ENCODE results near the gene PHKB.
"Not testable (repeated sequence)": the region's sequence is repeated elsewhere in the genome, so short reads cannot be mapped to it uniquely, and the experiment has no call there.

PHKB gene

DNA sequence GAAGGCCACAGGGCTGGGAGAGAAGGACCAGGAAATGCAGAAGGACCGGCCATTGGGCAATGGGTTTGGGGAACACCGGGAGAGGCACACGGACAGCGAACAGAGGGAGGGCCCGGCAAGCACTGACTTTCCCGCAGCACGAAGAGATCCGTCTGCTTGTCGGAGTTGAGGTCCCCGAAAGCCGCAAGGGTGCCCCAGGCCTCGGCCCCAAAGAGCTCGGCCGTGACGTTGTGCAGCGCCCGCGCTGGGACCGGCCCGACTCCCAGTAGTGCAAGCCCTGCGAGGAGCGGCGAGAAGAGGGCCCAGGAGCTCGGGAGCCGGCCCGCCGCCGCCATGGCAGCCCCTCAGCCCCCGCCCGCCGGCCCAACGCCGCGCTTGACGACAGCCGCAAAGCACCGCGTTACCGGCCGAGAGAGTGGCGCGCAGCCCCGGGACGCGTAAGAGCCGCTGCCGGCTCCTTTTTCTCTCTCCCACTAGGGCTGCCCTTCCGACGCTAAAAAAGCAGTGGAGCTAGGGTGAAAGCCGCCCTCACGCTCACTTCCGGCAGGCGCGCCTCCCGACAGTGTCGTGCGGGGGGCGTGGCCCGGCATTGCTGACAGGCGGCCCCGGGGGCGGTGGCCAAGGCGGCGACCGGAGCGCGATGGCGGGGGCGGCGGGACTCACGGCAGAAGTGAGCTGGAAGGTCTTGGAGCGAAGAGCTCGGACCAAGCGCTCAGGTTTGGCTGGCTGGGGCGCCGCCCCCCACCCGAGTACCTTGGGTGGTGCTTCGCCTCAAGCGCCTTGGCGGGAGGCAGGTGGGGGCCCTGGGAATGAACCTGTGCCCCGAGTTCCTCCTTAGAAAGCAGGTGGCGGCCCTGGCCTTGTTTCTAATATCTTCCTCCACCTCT, at the start of gene PHKB, which contains the start of gene ITFG1:
TSS of gene PHKB (plus strand) at position 621 of the 887 bp plus-strand sequence. CDS start at position 641, 20 bp downstream.
TSS of gene ITFG1 (minus strand) at position 353 of the 887 bp plus-strand sequence. CDS start at position 335, 18 bp downstream.
- DNase-seq (ENCODE audit: low read depth in 3 of 3): peak; percentile 88 to 95 (median 90)

- no peak for DNase-seq (ENCODE audit: low read depth in 3 of 3)
Observed at GRCh38 chr16:47413041-47413440, 48.1 kb upstream of the PHKB start.

- no peak for DNase-seq (ENCODE audit: low read depth in 3 of 3)
Observed at GRCh38 chr16:47416869-47417268, 44.3 kb upstream of the PHKB start.

- DNase-seq (ENCODE audit: low read depth in 3 of 3): no peak
Observed at GRCh38 chr16:47424846-47425245, 36.3 kb upstream of the PHKB start.

GRCh38 chr16:47426806-47427205, 34.3 kb upstream of the PHKB start:
- DNase-seq (ENCODE audit: low read depth in 3 of 3): no peak

- DNase-seq (ENCODE audit: low read depth in 3 of 3): no peak
Observed at GRCh38 chr16:47431960-47432359, 29.2 kb upstream of the PHKB start.

GRCh38 chr16:47434274-47434673, 26.9 kb upstream of the PHKB start:
- not testable (repeated sequence) for DNase-seq (ENCODE audit: low read depth in 3 of 3)

- DNase-seq (ENCODE audit: low read depth in 3 of 3): not testable (repeated sequence)
Observed at GRCh38 chr16:47440066-47440465, 21.1 kb upstream of the PHKB start.

- DNase-seq (ENCODE audit: low read depth in 3 of 3): not testable (repeated sequence)
Observed at GRCh38 chr16:47442884-47443283, 18.2 kb upstream of the PHKB start.

- DNase-seq (ENCODE audit: low read depth in 3 of 3): no peak
Observed at GRCh38 chr16:47446431-47446830, 14.7 kb upstream of the PHKB start.

DNA sequence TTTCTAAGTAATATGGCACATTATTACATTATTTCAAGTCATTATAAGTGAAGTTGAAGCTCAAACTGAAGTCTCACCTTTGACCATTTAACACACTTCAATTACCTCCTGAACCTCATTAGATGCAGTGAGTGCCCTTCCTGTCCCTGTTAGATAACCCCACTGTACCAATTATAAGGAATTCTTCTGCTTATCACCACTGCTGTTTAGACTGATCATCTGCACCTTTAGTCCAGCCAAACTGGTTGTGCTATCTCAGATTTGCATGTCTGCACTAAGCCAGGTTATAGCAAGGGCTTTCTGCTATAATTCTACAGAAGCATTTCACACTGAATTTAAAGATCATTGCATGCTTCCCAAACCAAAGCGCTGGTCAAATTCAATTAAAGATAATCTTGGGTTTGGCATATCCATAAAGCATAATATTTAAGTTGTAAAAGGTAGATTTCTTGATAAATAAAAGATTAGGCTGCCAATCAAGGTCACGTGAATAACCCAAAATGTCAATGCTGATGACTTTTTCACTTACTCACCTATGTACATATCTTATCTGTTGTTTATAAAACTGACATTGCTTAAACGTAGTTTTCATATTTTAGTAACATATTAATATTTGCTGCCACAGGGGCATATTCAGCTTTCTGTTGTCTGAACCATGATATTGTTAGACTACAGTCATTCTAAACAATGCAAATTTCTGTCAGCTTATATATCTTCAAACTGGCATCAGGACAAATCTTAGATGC, 12.1 kb upstream of the PHKB start:
- no peak for DNase-seq (ENCODE audit: low read depth in 3 of 3)

DNA sequence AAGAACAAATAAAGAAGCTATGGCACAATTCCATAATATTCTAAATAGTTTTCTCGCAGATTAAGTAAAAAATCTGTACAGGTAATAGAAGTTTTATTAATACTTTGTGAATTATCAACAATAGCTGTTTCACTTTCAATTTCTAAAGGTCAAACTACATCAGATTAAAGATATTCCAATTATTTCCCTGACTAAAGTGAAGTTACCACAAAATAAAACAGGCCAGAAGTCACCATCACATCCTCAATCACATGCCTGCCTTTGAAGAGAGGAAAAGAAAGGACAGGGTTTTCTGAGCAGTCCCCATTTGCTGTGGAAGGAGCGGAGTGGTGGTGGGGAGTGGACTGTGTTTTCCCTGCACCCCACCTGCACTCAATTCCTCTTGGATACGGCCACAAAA, 11.3 kb upstream of the PHKB start:
- no peak for DNase-seq (ENCODE audit: low read depth in 3 of 3)

DNA sequence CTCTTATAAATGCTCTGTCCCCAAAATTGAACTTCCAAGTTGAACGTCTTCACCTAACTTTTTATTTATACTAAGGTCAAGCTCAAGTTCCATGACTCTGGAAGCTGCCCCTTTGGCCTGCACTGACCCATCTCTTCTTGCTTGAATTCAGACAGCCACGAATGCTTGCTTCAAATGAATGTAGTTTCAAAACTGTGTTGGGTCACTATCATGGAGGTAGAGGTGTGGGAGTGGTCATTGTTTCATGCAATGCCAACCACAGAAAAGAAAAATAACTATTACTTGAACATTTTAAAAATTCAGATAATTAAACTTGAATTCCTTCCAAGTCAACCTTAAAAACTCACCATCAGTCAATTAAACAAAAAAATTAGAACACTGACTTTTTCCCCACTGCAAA, 2.8 kb upstream of the PHKB start:
- DNase-seq (ENCODE audit: low read depth in 3 of 3): no peak

DNA sequence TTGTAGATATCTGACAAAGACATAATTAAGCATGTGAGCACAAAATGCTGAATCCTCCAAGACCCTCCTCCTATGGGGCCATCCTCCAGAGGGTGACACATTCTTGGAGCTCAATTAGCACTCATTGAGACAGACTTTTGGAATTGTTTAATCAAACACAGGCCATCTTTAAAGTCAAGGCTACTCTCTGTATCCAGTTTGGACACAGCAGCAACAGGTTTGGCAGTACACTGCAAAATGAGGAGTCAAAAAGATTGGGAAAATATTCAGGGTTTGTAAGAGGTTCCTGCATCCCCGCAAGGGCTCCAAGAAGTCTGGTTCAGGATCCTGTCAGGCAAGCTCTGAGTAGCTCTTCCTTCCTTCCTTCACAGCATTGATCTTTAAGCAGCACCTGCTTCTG, 1.5 kb upstream of the PHKB start:
- DNase-seq (ENCODE audit: low read depth in 3 of 3): no peak

GRCh38 chr16:47460359-47460710, 796 bp upstream of the PHKB start:
- no peak for DNase-seq (ENCODE audit: low read depth in 3 of 3)

- no peak for DNase-seq (ENCODE audit: low read depth in 3 of 3)
Observed at GRCh38 chr16:47461598-47462266, 601 bp downstream of the PHKB start.

DNA sequence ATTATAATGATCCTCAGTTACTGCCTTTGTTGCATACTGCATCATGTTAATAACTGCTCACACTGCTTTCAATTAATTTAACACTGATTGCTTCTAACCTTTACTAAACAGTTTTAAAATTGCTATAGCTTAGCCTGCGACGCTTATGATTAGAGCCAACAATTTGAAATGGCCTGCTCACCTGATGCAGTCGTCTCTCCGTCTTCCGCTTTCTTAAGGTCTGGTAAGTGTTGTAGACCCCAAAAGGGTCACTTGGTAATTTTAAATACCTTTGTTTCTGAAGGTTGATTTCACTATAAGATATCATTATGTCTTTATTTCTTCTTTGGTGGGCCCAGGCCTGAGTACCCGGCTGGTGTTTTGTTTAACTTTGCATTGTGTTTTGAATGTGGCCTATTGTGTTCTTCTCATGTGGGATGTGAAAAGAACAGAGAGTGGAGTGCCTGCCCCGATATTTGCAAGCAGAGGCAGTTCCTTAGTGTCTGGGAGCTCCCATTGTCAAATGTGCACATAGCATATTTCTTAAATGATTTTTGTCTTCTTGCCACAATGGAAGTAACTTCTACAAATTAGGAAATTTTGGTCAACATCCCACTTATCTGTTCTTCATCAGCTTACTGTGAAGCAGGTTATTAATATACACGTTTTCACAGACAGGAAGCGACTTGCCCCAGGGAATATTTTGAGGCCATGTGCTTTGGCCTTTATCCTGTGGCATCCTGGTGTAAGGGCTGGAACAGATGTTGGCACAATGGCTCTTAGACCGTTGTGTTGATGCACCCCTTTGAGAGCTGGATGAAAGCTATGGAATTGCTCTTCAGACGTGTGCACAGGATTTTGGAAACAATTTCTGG, 2.9 kb downstream of the PHKB start:
- DNase-seq (ENCODE audit: low read depth in 3 of 3): no peak

- DNase-seq (ENCODE audit: low read depth in 3 of 3): no peak
Observed at GRCh38 chr16:47465919-47466630, 4.9 kb downstream of the PHKB start.

DNA sequence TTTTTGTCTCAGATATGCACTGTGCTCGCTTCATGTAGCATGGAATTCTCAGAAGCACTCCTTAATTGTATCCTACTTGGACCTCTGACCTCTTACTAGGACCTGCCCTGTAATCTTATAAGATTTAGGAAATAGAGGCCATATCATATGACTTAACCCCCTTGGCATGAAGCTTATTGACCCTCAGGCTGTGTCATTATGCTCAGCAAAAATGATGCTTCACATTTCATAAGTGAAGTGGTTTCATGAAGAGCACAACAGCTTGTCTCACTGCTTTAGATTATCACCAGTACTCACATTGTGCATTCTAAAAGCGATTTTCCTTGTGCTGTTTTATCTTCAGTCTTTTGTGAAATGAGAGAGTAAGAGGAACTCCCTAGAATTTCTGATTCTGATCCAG, 6.4 kb downstream of the PHKB start:
- no peak for DNase-seq (ENCODE audit: low read depth in 3 of 3)

DNA sequence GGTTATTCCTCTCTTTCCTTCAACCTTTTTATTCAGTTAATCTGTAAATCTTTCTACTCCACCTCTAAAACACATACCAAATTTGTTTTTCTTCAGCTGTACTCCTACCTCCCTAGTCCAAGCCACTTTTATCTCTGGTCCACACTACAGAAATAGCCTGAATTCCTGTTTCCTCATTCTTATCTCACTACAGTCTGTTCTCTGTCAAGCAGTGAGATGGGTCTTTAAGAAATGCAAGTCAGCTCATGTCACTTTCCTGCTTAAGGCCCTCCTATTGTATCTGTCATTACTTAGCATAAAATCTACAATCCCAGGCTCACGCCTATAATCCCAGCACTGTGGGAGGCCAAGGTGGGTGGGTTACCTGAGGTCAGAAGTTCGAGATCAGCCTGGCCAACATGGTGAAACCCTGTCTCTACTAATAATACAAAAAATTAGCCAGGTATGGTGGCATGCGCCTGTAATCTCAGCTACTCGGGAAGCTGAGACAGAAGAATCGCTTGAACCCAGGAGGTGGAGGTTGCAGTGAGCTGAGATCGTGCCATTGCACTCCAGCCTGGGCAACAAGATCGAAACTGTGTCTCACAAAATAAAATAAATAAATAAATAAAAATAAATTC, 7.0 kb downstream of the PHKB start:
- DNase-seq (ENCODE audit: low read depth in 3 of 3): not testable (repeated sequence)
